C1 segment of cervical spinal cord (tissue), 14 donors: ENCODE data around the gene SOBP.

Experiments
- DNase-seq, 14 donors: peaks; one replicate each; lab custom pipeline; 2025; lab: John Stamatoyannopoulos, UW

The SOBP gene

GRCh38 chr6:107683183-107683582 is 193.3 kb downstream of the SOBP start:
- DNase-seq = no peak

- no peak for DNase-seq
Measured at GRCh38 chr6:107684996-107685395, 195.1 kb downstream of the SOBP start.

- DNase-seq = no peak
Measured at GRCh38 chr6:107689190-107689589, 199.3 kb downstream of the SOBP start.

DNA sequence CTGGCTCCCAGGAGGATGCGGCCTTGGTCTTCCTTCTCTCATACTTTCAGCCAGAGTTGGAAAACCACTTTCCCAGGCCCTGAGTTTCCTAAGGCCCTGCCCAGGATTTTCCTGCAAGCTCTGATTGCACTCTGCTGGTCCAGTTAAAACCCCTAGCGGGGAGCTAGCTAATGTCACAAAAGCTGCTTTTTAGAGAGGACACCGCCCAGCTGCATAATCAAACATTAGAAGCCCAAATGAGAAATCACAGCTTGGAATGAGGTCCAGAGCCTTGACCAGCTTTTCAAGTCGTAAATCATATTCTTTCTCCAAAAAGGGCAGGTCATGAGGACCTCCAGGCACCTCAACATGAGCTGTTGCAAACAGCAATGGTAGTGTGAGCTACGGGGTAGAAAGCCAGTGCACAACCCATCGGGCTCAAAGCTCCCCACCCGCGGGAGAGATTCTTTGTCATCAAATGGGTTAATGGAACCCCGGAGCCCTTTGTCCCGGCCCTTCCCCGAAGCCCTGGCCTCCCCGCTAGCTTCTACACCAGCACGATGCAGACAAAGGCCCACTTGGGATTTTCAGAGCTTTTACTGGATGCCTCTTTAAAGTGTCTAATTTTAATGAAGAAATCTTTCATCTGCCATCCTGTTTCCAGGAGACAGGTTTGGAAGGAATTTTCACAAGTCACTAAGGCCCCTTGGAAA is 200.2 kb downstream of the SOBP start:
- DNase-seq = no peak

GRCh38 chr6:107690643-107691061 is 200.7 kb downstream of the SOBP start:
- no peak for DNase-seq

GRCh38 chr6:107691062-107691751 is 201.3 kb downstream of the SOBP start:
- no peak for DNase-seq

DNA sequence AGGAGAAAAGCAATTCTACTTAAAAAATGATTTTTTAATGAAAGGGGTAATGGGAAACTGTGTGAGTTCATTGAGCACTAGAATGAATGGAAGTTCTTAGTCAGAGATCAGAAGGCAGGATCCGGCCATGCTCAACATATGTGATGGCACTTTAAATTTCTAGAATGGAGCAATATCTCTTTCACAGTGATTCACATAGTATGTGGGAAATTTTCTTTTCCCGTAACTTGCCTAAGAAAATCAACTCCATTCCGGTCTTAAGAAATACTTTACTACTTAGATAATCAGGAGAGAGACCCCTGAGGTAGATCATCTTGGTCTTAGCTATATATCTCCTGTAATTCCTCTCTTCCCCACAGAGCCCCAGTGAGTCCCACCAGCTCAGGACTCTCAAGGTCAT is 202.4 kb downstream of the SOBP start:
- DNase-seq = no peak

GRCh38 chr6:107695061-107695720 is 205.3 kb downstream of the SOBP start:
- no peak for DNase-seq

DNA sequence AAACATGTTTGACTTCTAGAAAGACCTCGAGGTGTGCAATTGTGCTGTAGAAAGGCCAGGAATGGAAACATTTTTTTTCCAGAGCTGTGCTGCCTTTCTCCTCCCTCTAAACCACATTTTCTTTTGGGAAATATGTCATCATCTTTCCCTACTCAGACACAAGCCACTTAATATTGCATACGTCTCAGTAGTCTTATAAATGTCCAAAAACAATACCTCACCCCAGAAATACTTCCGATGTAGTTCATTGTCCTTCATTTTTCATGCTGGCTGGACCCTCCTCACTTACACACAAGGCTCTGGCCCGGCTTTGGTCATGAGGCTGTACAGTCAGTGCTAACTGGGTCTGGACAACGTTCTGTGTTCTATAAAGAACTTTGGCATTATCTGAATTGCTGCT is 207.8 kb downstream of the SOBP start:
- DNase-seq = no peak

GRCh38 chr6:107698146-107698545 is 208.2 kb downstream of the SOBP start:
- DNase-seq = no peak

DNA sequence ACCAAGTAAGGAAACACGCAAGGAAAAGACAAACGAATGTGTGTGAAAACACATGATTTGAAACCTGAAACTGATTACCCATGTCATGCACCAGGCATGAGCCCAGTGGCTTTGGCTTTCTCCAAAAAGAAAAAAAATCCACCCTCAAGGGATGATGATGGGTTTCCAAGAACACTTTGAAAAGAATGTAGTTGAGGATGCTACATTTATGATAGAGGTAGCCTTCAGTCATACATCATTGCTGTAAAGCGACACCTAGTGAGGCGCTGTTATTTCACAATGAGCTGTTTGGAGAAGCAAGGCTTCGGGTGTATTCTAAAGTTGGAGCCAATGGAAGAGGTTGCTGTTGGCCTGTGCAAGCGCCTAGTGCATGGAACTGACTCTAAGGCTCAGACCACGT is 209.3 kb downstream of the SOBP start:
- no peak for DNase-seq

DNA sequence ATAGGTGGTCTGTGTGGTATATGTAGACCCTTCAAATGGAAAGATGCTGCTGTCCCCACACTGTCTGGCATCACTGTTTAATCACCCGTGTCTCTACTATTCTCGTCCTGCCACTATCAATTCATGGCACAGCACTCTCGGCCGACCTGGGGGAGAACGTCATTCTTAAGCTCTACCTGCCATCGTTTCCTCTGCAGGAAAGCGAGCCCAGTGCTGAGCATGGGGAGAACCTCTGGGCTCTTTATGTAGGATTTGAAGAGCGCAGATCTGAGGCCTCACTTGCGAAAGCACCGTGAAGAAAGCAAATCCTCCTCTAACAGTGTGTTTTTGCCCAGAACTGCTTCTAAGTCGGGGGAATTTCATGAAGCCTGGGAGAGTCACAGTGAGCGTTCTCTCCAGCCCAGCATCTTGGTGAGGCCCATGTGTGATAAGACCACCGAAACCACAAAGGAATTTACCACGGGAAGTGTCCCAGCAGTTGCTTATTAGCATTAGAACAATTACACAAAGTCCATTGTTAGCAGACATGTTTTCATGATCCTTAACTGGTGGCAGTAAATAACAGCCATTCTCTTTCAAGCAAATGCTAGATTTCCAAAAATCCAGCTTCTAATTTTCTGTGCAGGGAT is 209.9 kb downstream of the SOBP start:
- no peak for DNase-seq

DNA sequence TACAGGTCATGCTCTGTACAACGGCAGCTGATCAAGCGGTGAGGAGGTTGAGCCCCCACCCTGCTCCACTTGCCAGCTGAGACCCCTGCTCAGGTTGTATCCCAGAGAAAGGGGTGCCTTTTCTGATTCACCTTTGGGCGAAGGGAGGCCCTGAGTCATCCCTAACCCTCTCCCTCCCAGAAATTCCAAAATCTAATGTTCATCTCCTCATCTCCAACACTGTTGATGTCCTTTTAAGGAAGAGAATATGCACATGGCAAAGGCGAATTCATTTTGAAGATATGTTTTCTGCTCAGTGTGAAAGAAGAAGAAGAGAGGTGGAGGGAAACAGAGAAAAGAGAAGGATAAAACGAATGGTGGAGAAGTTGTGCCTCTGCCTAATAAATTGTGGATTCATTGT is 213.7 kb downstream of the SOBP start:
- DNase-seq = no peak

GRCh38 chr6:107704347-107705013 is 214.6 kb downstream of the SOBP start:
- peak in 3 of 14 donors; percentile 7 to 10 (median 7) for DNase-seq

DNA sequence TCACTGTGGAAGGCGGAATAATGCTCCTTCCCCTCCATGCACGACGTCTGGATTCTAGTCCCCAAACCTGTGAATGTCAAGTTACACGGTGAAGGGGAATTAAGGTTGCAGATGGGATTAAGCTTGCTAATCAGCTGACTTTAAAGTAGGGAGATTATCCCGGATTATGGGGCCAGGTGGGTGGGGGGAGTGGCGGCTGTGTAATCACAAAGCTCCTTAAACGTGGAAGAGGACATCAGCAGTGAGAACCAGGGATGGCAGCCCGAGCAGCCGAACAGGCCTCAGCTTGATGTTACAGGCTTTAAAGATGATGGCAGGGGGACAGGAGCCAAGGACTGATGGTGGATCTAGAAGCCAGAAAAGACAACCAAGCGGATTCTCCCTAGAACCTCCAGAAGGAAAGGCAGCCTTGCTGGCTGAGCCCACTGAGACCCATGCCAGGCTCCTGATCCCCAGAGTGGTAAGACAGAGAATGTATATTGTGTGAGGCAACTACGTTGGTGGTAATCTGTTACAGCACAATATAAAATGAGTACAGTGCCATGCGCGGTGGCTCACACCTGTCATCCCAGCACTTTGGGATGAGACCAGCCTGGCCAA is 216.7 kb downstream of the SOBP start:
- no peak for DNase-seq

- DNase-seq = no peak
Measured at GRCh38 chr6:107707346-107708275, 217.7 kb downstream of the SOBP start.

DNA sequence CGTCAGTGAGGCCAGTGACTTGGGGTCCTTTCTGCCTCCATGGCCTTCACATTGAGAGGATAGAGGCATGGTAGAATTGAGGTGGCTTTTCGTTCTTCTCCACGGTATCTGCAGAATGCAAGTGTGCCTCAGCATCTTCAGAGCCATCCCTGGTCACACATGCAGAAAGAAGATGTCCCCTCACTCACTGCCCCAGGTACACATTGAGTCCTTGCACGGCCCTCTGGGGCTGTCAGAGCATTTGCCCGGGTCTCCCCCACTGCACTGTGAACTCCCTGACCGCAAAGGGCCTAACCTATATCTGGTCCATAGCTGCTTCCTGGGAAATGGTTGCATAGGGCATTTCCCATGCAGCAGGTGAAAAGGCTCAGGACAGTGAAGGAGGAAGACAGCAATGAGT is 218.5 kb downstream of the SOBP start:
- no peak for DNase-seq

GRCh38 chr6:107709341-107709740 is 219.4 kb downstream of the SOBP start:
- no peak for DNase-seq
